ENCODE data around the gene DENND4C.

DENND4C gene

GRCh38 chr9:19420877-19421276 lies 190.4 kb downstream of the DENND4C start:
- DNase-seq, result no peak

Data from NCI-H1105 treated with DMSO at 0.1 percent for 48 hours (cell line).